Fibroblast of villous mesenchyme (primary cell): ENCODE results near the gene NUDT1. TPM values are rescaled to one million over a fixed set of nuclear protein-coding genes. Genes with fewer than 3 reads are reported as not detected.

Experiments
- DNase-seq: peaks from one replicate; pipeline ENCODE4 v3.0.0-alpha.2; 2010; ENCODE audit warnings: low read depth
- H3K4me3 ChIP-seq: 2 replicates; pipeline ENCODE4 v1.5.1; 2011; ENCODE audit warnings: low read depth, mild to moderate bottlenecking, low read length
- total RNA-seq: library from RNA; depleted of rRNA; stranded (reverse); fragments of >200 nt; gene quantifications from 2 replicates; pipeline ENCODE4 v1.2.3, GENCODE V29; 2012
- TF ChIP-seq, protein P1 (sequence below): IDR thresholded peaks from 2 replicates; pipeline ENCODE4 v1.5.1; 2012; ENCODE audit warnings: low read depth, mild to moderate bottlenecking, low read length; ENCODE audit not compliant: insufficient read depth

NUDT1 gene
- total RNA-seq, 1 donor = 13.4 TPM

DNA sequence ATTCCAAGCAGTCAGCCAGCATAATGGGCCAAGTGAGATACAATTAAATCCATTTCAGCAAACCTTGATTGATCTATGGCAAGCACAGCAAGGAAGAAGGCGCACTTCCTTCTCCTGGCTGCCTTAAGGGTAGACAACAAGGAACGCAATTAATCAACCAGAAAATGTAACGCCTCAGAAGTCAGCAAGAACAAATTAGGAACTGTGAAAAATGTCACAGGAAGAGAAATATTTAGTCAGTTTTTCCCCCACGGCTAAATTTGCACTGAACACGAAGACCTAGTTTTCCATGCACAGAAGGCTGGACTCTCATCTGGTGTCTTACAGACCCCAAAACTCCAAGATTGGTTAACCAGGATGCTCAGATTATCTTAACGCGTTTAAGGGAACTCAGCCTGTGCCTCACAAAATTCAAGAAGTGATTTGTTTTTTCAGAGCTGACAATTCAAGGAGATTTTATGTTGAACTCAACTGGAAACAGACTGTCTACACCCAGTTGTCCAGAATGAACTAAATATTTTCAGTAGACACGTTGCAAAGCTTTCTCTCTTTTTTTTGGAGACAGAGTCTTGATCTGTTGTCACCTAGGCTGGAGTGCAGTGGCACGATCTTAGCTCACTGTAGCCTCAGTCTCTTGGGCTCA lies 58.0 kb downstream of the NUDT1 start:
- TF ChIP-seq, protein P1, sequence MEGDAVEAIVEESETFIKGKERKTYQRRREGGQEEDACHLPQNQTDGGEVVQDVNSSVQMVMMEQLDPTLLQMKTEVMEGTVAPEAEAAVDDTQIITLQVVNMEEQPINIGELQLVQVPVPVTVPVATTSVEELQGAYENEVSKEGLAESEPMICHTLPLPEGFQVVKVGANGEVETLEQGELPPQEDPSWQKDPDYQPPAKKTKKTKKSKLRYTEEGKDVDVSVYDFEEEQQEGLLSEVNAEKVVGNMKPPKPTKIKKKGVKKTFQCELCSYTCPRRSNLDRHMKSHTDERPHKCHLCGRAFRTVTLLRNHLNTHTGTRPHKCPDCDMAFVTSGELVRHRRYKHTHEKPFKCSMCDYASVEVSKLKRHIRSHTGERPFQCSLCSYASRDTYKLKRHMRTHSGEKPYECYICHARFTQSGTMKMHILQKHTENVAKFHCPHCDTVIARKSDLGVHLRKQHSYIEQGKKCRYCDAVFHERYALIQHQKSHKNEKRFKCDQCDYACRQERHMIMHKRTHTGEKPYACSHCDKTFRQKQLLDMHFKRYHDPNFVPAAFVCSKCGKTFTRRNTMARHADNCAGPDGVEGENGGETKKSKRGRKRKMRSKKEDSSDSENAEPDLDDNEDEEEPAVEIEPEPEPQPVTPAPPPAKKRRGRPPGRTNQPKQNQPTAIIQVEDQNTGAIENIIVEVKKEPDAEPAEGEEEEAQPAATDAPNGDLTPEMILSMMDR = no peak
- DNase-seq = no peak
- H3K4me3 ChIP-seq = no peak overlapping the region

Other genes starting within 250 kb of the NUDT1 start
- gene MAD1L1, start 9.3 kb upstream of the NUDT1 start, total RNA-seq = 43.6 and 67.6 TPM in 2 replicates
- 18.4 and 19.0 TPM in 2 replicates for gene MRM2, start within 50 bp of the NUDT1 start, total RNA-seq
- gene SNX8, start 72.2 kb downstream of the NUDT1 start, total RNA-seq = 17.7 and 21.3 TPM in 2 replicates
- gene EIF3B, start 112.6 kb downstream of the NUDT1 start, total RNA-seq = 189 and 210 TPM in 2 replicates
- gene CHST12, start 161.4 kb downstream of the NUDT1 start, total RNA-seq = 2.6 and 3.5 TPM in 2 replicates
- not detected in 2 replicates for gene GRIFIN, start 234.2 kb downstream of the NUDT1 start, total RNA-seq